NCI-H2196 (cell line): ENCODE results near the gene TUBB2B.
"Not testable (repeated sequence)": the region's sequence is repeated elsewhere in the genome, so short reads cannot be mapped to it uniquely, and the experiment has no call there.

Source experiments
- DNase-seq: peaks from one replicate; lab custom pipeline; 2025; ENCODE audit not compliant: unreplicated experiment; lab: John Stamatoyannopoulos, UW

TUBB2B gene

DNA sequence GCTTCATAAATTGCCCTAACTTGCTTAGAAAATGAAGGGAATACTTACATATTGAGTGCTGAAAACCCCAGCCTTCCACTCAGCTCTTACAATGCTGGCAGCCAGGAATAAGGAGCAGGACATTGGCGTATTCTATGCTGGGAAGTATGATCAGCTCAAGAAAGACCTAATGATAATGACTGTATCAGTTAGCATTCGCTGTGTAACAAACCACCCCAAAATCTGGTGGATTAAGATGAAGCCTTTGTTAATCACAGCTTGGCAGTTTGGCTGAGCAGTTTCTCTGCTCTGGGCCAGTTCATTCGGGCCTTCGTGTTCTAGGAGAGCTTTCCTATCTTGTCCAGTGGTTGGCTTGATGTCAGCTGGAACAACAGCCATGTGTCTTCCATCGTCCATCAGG, 36.7 kb downstream of the TUBB2B start:
- no peak for DNase-seq

GRCh38 chr6:3190056-3190455, 37.4 kb downstream of the TUBB2B start:
- no peak for DNase-seq

GRCh38 chr6:3189192-3189591, 38.3 kb downstream of the TUBB2B start:
- DNase-seq = not testable (repeated sequence)

- DNase-seq = no peak
Measured at GRCh38 chr6:3188262-3188661, 39.2 kb downstream of the TUBB2B start.

- DNase-seq = no peak
Measured at GRCh38 chr6:3186974-3187382, 40.5 kb downstream of the TUBB2B start.

DNA sequence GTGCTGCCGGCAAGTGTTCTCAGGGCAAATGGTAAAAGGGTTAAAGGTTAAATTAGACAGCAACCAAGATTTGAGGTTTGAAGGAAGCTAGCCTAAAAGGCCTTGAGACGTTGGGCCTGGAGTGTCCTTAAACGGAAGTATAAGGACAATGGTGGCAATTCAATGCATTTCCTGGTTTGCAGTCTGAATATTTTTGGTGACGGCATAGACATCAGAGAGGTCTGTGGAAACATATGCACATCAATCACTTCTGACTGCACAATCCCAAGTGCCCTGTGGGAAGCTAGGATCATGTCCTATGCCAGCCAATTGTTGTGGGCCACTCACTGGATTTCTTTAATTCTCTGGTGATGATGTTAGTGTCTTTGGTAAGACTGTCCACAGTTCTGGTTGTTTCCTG, 44.4 kb downstream of the TUBB2B start:
- DNase-seq = no peak

DNA sequence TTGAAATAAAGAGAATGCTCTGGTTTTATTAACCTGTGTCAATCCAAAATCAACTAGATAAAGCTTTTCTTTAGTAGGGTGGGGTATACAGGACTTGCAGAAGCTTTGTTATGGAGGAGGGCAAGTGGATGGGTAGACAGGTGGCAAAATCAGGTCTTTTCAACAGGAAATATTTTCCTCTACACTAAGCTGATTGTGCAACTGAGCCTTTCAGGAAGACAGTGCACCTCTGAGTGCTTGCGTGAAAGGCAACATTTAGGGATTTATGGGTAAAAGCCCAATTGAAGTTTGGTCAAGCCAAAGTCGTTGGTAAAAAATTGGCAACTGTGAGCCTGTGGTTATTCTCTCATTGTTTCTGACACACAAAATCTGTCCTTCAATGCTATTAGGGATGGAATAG, 46.3 kb downstream of the TUBB2B start:
- no peak for DNase-seq

DNA sequence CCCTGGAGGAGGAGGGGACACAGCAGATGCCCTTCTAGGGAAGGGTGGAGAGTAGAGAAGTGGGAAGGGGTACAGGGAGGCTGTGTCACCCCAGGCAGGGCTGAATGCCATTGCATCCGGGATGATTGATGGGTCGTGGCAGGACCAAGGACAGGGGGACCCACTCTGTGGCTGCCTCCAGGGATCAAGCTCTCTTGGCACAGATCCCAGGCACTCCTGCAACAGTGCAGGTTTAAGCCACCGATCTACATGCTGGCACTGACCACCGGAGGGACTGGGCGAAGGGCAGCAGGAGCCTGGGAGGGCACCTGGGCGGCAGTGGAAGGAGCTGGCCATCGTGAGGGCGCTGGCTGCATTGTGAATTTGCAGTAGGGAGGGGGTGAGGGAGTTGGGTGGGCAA, 47.5 kb downstream of the TUBB2B start:
- DNase-seq = not testable (repeated sequence)

DNA sequence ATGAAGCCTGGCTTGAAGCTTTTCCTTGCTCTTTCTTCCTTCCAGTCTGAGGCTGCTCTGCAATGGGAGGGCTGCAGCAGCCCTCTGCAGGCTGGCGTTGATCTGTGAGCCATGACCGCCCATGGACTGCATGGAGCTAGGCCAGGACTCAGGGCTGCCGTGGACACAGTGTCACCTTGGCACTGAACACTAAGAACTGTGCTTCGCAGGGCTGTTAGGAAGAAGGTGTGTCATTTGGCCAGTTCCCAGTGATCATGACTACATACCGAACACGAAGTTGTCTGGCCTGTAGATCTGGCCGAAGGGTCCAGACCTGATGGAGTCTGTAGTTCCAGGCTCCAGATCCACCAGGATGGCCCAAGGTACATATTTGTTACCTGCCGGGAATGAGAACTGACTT, 48.8 kb downstream of the TUBB2B start:
- DNase-seq = not testable (repeated sequence)

DNA sequence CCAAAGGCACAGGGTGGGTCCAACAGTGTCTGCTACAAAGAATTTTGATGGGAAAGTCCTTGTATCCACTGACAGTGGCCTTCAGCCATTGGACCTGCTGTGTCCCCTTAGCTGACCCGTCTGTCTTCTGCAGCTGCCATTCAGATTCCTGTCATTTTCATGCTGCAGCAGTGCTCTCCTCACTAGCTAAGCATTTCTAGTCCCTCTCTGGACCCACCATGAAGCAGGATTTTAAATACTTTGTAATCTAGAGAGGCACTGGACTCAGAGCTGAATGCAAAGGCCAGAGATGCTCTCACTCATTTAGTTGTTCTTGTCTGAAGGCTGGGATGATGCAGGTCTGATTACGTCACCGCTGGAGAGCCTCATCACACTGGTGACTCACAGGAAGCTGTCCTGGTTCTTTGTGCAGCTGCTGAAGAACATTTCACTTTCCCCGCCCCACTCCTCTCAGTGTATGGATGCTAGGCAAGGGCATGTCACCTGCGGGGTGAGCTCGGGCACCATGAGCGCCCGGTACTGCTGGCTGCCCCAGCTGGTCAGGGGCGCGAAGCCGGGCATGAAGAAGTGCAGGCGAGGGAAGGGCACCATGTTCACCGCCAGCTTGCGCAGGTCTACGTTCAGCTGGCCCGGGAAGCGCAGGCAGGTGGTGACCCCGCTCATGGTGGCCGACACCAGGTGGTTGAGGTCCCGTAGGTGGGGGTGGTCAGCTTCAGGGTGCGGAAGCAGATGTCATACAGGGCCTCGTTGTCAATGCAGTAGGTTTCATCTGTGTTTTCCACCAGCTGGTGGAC, 50.7 kb downstream of the TUBB2B start:
- peak; percentile 56 for DNase-seq

GRCh38 chr6:3175715-3176402, 51.6 kb downstream of the TUBB2B start:
- no peak for DNase-seq
